PC-9 (cell line): ENCODE measurements around the gene AKAP13.

Experiments used
- CTCF ChIP-seq: fragments of 200-600 bp; sonication (generic); conservative IDR thresholded peaks from 2 replicates; pipeline ENCODE4 v1.6.1; 2017; ENCODE audit warnings: mixed run types, antibody characterized with exemption, mild to moderate bottlenecking, moderate library complexity
- EZH2 ChIP-seq: fragments of 200-600 bp; sonication (generic); IDR thresholded peaks from 2 replicates; pipeline ENCODE4 v1.8.0; 2017; ENCODE audit warnings: antibody characterized with exemption, low read depth

DNA sequence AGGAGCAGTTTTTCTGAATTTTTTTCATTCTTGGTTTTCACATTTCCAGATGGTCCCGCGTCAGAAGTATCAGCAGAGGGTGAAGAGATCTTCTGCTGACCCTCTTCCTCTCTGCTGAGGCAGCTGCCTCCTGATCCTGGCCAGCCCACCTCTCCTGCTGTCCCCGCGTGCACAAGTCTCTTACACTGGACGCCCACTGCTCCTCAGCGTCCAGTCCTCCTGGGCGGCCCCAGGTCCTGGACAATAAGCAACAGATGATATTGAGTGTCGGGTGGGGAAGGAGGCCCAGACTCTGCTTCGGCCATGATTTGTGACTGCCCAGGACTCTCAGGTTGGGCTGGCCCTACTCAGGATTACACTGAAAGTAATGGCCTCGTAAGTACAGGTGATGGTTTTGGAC is 364.2 kb downstream of the AKAP13 start:
- TF ChIP-seq CTCF (no peak), EZH2 (no peak)
